Measurements from ENCODE around the gene ATP6V1A.

The ATP6V1A gene

DNA sequence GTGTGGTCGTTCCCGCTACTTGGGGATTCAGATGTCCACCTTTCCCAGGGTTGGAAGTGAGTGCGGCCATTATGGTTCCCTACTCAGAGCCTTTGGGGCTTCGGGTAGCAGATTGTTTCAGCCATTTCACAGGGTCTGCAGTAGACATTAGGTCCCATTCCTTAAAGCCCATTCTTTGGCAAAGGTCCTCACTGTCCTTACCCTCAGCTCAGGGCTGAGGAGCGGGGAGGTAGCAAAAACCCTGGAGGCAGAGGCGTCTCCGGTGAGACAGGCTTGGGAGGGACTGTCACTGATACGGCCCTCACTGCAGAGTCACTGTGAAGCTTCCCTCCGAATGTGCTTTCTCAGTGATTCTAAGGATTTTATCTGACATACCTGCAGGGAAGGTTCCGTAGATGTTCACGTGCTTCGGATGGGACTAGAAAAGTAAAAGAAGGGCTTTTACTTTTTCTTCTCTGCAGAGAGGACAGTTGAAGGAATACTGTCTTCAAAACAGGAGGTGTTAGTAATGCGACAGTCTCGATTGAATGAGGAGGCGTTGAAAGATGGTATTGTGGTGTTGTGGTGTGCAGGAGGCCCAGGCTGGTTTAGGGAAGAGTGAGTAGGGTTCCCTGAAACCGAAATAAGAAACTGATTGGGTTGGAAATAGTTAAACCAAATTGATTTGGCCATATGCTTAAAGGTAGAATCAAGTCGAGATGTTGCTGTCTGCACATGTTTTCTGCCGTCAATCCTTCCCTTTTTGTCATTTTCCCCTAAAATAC is 630 bp downstream of the ATP6V1A start:
- no peak for DNase-seq (ENCODE audit: low read depth)

DNA sequence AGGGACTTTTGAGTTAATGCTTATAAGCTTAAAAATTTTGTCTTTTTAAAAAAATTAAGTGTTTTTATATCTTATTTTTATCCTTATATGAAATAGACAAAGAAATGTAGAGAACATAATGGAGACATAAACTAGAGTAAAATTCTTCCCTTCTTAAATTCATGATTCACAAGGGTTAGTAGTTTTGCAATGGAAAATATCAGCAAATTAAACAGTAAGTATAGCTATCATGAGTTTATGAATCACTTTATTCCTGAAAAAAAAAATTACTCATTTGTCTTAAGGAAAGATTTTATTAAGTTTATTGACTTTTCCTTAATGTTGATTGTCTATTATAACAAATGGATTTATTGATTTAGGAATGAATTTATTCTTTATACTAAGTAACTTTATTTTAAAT is 4.3 kb downstream of the ATP6V1A start:
- DNase-seq (ENCODE audit: low read depth): peak; percentile 4

DNA sequence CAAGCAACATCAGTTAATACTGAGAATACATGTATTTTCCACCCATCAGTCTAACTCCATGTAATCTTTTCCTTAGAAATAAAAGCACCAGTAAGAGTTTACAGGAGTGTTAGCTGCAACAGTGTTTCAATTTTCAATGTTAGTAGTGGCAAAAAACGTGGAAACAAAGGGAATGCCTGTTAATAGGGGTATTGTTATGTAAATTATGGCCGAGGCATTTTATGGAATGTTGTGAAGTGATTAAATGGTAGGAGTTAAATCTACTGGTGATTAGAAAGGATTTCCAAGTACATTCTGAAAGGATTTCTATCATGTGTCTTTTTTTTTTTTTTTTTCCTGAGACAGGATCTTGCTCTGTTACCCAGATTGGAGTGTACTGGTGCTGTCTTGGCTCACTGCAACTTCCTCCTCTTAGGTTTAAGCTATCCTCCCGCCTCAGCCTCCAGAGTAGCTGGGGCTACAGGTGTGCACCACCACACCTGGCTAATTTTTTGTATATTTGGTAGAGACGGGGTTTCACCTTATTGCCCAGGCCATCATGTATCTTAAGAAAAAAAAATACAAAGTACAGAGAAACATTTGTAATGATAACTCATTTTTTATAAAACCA is 6.6 kb downstream of the ATP6V1A start:
- DNase-seq (ENCODE audit: low read depth): no peak

DNA sequence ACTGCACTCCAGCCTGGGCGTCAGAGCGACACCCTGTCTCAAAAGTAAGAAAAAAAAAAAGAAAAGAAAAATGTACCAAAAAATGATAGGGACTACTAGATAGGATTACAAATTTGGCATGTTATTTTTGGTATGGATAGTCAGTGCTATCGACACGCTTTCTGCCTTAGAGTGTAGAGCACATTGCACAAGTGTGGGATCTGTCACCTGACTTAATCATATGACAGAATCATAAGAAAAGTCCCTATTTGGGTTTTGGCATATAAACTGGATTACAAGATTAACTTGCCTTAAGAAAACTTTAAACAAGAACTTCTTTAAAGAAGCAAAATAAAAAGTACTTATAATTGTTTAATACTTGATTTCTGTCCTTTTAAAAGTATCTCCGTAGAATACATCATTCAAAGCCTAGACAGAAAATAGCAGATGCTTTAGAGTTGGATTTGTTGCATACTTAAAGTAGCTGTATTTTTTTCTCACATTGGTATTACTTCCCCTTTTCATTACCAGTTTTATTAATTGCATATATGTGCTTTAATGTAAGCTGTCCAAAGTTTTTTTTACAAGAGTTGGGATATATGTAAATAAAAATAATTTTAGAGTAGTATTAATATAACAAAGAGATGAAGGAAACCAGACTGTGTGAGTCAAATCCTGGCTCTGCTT is 7.8 kb downstream of the ATP6V1A start:
- DNase-seq (ENCODE audit: low read depth): no peak

DNA sequence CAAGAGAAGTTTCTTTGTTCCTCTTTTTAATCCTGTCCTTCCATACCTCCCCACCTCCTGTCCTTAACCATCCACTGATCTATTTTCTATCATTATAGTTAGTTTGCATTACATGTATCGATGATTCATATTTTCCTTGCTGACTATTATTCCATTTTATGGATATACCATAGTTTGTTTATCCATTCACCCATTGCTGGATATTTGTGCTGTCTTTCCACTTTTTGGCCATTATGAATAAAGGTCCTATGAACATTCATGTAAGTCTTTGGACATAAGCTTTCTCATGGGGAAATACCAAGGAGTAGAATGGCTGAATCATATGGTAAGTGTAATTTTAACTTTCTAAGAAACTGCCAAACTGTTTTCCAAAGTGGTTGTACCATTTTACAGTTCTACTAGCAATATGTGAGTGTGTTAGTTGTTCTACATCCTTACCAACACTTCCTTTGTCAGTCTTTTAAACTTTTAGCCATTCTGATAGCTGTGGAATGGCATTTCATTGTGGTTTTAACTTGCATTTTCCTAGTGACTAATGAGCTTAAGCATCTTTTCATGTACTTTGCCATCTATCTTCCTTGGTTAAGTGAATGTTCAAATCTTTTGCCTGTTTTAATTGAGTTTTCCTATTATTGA is 11.7 kb downstream of the ATP6V1A start:
- DNase-seq (ENCODE audit: low read depth): peak; percentile 19

DNA sequence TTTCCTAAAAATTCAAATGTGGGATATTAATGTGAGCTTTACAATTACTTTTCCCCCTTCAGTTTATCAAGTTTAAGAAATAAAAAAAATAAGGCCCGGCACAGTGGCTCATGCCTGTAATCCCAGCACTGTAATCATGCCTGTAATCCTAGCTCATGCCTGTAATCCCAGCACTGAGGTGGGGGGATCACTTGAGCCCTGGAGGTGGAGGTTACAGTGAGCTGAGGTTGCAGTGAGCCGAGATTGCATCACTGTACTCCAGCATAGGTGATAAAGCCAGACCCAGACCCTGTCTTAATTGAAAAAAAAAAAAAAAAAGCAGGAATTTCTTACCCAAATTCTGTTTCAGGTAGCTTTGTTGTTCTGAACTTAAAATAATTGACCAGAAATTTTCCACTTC is 17.9 kb downstream of the ATP6V1A start:
- no peak for DNase-seq (ENCODE audit: low read depth)

DNA sequence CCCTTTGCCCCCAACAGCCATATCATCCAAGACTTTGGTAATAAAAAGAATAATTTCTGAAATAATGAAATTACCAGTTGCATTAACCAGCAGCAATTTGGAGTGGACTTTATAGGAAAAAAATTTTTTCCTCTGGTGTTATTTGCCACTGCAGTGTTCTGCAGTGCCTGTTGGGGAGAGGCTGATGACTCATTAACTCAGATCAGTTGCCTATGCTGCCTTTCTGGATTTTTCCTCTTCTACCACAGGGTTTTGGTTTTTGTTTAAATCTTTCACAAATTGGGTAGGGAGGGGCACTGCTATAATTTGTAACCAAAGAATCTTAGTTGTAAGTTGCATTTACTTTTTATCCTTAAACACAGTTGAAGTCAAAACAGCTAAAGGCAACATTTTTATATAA is 22.7 kb downstream of the ATP6V1A start:
- DNase-seq (ENCODE audit: low read depth): peak; percentile 52

DNA sequence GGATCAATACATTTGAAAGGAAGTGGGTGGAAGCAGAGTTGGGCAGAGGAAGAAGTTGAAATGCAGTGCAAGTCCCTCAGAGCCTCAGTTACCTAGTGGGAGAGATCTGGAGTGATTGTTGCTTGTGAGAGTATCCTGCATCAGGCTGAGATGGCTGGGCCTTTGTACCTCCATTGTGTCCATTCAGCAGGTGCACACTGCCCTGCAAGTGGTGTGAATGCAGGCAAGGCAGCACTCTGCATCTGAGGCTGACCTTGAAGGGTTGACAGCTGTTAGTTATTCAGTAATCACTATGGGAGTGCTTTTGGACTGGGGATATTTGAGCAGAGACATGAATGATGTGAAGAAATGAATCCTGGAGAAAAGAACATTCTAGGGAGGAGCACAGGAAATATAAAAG is 25.2 kb downstream of the ATP6V1A start:
- DNase-seq (ENCODE audit: low read depth): no peak

DNA sequence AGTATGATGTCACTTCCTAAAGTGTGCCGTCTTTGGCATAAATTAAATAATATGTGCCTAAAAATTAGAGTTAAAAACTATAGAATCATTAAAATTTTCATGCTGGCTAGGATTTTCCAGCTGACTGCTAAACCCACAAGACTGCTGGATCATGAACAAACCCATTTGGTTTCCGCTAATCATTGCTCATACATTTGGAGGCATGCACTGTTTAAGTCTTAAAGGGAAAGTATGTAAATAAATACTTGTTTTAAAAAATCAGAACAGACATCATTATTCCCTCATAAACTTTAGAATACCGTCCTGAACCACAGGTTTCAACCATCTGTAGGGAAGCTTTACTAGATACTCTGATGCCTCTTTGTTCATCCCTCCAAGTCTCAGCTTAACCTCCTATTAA is 26.5 kb downstream of the ATP6V1A start:
- peak; percentile 83 for DNase-seq (ENCODE audit: low read depth)

DNA sequence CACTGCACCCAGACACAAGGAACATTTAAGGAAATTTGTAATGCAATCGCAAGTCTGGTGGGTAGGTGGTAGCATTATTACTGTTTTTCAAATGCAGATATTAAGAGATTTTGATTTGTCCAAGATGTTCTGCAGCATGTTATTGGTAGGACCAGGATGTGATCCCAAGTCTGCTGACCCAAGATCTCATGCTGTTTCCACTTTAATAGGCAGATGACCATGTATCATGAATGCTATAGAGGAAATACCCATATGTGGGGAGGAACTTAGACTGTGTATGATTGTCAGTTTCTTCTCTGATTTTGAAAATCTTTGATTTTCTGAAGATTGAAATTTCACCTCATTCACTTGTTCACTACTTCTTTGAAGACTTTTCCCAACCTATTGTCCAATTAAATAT is 28.7 kb downstream of the ATP6V1A start:
- DNase-seq (ENCODE audit: low read depth): no peak

DNA sequence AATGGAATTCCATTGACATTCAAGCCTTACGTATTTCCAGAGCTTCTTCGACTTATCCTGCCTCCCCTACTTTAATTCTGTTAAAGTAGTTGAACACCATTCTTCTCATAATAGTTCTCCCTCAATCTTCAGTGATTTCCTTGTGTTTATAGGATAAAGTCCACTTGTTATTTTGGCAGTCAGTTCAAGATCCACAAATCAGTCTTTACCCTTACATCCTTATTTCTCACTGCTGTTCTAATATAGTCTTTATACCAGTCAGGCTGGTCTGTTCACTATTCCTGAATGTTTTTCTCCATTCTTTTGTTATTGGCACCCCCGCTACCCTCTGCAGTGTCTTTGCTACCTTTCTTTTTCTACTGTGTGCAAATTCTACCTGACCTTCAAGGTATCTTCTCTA is 29.7 kb downstream of the ATP6V1A start:
- DNase-seq (ENCODE audit: low read depth): no peak

DNA sequence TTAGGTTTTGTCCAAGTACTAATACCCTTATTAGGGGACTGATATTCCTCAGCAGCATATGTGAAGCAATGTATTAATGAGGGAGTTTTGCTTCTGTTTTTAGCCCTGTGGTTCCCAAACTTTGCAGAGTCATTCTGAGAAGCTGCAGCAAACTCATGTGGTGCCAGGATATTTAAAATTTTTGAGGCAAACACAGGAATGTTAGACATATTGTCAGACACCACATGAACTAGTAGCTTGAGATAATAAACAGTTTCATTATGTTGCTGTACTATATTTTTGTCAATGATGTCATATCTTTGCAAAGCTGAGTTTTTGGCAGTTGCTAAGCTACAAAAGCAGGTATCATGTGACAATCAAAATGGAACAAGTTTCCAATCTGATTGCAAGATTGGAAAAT is 36.6 kb downstream of the ATP6V1A start:
- DNase-seq (ENCODE audit: low read depth): peak; percentile 97

DNA sequence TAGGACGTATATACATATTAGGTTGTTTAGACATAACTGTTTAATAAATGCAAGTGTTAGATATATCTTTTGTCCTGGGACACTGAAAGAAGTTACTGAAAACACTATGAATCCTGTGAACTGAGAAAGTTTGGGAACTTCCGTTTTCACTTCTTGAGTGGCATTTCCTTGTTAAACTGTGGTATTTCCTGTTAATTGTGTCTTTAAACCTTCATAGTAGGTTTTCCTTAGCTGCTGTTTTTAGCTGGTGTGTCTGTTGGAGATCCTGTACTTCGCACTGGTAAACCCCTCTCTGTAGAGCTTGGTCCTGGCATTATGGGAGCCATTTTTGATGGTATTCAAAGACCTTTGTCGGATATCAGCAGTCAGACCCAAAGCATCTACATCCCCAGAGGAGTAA is 37.1 kb downstream of the ATP6V1A start:
- DNase-seq (ENCODE audit: low read depth): no peak

DNA sequence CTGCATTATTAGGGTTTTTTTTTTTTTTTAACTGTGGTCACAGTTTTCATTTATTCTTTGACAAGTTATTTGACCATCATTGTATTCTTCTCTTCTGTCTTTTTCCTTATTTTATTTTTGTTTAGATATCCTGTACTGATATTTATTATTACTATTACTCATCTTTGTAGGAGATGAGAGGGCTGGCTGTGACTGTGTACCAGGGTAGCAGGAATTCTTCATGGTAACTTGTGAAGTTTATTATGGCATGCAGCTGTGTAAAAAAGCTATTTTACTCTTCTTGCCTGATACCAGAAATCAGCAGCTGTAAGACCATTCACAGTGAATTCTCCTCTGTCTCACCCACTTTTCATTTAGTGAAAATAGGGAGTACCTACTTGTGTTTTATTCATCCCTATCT is 44.5 kb downstream of the ATP6V1A start:
- no peak for DNase-seq (ENCODE audit: low read depth)

DNA sequence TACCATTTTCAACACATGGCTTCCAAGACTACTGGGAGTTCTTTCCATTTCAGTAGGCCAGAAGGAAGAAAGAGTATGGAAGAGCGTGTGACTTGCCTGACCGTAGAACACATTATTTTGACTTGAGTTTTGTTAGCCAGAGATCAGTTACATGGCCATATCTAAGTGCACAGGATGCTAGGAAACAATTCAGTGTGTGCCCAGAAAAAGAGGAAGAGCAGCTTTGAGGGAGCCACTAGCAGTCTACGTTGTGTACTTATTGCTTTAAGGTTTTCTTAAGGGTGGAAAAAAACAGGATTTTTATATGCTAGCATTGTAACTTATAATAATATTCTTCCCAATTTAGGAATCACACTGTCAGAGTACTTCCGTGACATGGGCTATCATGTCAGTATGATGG is 47.7 kb downstream of the ATP6V1A start:
- DNase-seq (ENCODE audit: low read depth): no peak

DNA sequence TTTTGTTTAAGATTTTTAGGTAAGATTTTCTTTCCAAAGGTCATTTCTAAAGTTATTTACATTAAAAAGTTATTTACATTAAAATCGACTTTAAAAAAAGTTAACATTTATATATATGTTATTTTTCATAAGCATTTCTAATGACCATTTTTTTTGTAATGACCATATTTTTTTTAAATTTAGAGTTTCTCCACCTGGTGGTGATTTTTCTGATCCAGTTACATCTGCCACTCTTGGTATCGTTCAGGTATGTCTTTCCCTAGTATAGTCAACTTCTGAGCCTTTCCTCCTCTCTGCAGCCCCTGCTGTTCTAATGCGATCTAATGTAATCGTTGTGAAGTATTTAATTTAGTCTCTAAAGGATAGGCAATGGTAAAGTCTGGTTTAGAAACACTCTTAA is 48.9 kb downstream of the ATP6V1A start:
- no peak for DNase-seq (ENCODE audit: low read depth)

DNA sequence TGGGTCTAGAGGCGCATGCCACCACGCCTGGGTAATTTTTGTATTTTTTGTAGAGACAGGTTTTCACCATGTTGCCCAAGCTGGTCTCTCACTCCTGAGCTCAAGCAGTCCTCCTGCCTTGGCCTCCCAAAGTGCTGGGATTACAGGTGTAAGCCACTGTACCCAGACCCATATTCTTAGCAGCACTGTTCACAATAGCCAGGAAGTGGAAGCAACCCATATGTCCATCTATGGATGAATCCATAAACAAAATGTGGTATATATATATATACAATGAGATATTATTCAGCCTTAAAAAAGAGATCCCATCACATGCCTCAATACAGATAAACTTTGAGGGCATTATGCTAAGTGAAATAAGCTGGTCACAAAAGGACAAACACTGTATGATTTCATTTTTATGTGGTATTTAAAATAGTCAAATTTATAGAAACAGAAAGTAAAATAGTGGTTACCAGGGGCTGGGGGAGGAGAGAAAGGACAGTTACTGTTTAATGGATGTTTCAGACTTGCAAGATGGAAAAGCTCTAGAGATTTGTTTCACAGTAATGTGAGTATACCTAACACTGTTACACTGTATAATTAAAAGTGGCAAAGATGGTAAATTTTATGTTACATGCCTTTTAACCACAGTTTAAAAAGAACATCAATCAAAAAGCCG is 56.1 kb downstream of the ATP6V1A start:
- DNase-seq (ENCODE audit: low read depth): no peak

DNA sequence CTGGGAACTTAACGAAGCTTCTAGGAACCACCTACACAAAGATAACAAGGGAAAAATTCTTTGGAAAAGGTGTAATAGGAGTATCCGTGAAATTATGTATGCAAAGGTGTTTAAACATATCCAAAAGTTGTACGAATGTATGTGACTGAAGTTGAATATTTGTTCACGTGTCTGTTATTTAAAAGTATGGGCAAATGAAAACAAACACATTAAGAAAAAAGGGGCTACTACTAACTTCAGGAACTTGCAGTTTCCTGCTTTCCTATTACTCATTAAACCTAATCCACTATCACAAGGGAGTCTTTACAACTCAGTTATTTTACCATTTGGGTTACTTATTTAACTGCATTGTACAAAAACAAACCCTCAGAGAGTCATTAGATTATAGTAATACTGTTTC is 57.8 kb downstream of the ATP6V1A start:
- DNase-seq (ENCODE audit: low read depth): no peak

DNA sequence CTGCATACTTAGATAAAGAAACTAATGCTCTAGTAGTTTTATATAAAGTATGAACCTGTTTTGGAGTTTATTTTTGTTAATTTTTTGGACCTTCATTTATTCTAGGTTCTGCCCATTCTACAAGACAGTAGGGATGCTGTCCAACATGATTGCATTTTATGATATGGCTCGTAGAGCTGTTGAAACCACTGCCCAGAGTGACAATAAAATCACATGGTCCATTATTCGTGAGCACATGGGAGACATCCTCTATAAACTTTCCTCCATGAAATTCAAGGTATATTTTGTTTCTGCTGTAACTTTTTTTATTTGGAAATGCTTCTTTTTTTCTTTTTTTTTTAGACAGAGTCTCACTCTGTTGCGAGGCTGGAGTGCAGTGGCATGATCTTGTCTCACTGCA is 58.4 kb downstream of the ATP6V1A start:
- DNase-seq (ENCODE audit: low read depth): no peak

DNA sequence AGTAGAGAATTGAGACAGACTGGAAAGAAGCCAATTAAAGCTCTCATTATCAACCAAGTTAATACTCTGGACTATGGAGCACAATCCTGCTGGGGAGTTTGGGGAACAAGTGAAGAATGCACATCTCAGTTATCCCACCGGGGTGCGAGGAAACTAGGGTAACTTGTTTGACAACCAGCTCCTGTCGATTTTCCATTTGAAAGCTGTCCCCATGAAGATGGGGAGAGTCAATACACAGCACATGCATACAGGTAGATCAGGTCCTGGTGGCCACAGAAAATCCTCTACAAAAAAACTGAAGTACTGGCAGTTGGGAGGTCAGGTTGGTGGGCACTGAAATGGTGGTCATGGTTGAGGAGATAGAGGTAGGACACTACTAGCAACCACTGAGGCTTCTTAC is 66.0 kb downstream of the ATP6V1A start:
- DNase-seq (ENCODE audit: low read depth): no peak

DNA sequence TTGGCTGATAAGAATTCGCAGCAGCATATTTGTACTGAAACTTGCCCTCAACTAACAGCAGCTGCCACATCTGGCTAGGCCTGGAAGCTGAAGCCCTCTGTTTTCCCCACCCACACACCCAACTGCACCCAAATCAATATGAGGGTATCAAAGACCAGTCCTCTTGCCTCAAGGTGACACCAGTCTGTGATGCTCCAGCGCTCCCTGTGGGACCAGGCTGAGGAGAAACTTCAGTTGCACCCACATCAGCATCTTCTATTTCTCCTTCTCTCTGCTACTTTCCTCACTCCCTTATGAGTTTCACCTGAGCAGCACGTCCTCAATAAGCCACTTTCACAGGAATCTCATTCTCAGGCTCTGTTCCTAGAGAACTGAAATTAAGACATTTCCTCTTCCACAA is 73.0 kb downstream of the ATP6V1A start:
- DNase-seq (ENCODE audit: low read depth): no peak

DNA sequence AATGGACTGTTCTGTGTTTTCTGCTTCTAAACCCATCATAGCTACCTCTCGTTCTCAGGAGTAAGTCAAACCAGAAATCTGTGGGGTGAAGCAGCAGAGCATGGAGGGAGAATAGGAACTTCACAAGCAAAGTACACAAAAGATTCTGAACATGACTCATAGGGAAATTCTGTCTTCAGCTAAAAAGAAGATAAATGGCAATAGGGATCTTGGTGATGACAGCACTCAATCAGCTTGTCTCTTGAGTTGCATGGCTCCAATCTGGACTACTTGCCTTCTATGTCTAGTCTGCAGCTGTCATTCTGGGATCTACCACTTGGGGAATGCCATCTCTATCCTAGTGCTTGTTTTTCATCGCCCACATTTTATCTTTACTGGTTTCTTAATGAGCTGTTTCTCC is 78.3 kb downstream of the ATP6V1A start:
- no peak for DNase-seq (ENCODE audit: low read depth)

DNA sequence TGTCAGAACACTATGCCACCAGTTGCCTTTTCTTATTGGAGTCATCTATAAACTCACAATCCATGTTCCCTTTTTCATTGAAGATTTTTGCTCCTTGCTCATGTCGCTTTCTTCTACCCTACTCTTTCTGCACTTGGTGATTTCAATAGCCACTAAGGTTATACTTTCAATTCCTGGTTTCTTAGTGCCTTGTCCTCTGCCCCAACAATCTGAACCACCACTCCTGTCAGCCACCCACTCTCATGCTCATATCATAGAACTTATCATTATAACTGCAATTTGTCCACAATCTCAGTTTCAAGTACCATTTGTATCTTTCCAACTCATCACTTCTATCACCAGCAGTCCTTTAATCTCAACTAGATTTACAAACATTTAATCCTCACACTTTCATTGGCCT is 81.8 kb downstream of the ATP6V1A start:
- DNase-seq (ENCODE audit: low read depth): no peak

Measured in fibroblast of gingiva (primary cell).